Stimulated activated CD4-positive, alpha-beta T cell treated with anti-CD3 and anti-CD28 coated beads, Interleukin-1b, Interleukin-23, amount 100 ng/mL, for 1 hour (primary cell): Measurements from ENCODE around the gene TMEM184B.

ENCODE experiments used
- DNase-seq, 2 donors: peaks; one replicate each; pipeline ENCODE4 v3.0.0-alpha.2; 2020; ENCODE audit warnings: low read depth in 2 of 2

The TMEM184B gene

GRCh38 chr22:38308791-38309498 is 36.1 kb upstream of the TMEM184B start:
- no peak for DNase-seq

- no peak for DNase-seq
Measured at GRCh38 chr22:38305471-38306448, 33.0 kb upstream of the TMEM184B start.

GRCh38 chr22:38304526-38304925 is 31.7 kb upstream of the TMEM184B start:
- no peak for DNase-seq

- DNase-seq = no peak
Measured at GRCh38 chr22:38303974-38304373, 31.2 kb upstream of the TMEM184B start.

GRCh38 chr22:38302906-38303305 is 30.1 kb upstream of the TMEM184B start:
- DNase-seq = no peak

- DNase-seq = no peak
Measured at GRCh38 chr22:38300946-38301345, 28.1 kb upstream of the TMEM184B start.

GRCh38 chr22:38300197-38300945 is 27.6 kb upstream of the TMEM184B start:
- DNase-seq = no peak

GRCh38 chr22:38299770-38300102 is 26.9 kb upstream of the TMEM184B start:
- DNase-seq = no peak

GRCh38 chr22:38298312-38299005 is 25.6 kb upstream of the TMEM184B start:
- peak in 1 of 2 donors; percentile 17 for DNase-seq

- no peak for DNase-seq
Measured at GRCh38 chr22:38296372-38296771, 23.6 kb upstream of the TMEM184B start.

- no peak for DNase-seq
Measured at GRCh38 chr22:38295863-38296262, 23.1 kb upstream of the TMEM184B start.

- DNase-seq = no peak
Measured at GRCh38 chr22:38295339-38295738, 22.5 kb upstream of the TMEM184B start.

GRCh38 chr22:38294193-38294592 is 21.4 kb upstream of the TMEM184B start:
- DNase-seq = no peak

- DNase-seq = no peak
Measured at GRCh38 chr22:38292694-38293093, 19.9 kb upstream of the TMEM184B start.

- DNase-seq = no peak
Measured at GRCh38 chr22:38291201-38291777, 18.5 kb upstream of the TMEM184B start.

- no peak for DNase-seq
Measured at GRCh38 chr22:38290347-38290746, 17.5 kb upstream of the TMEM184B start.

GRCh38 chr22:38289583-38290082 is 16.8 kb upstream of the TMEM184B start:
- DNase-seq = no peak

- DNase-seq = no peak
Measured at GRCh38 chr22:38286915-38287669, 14.3 kb upstream of the TMEM184B start.

- no peak for DNase-seq
Measured at GRCh38 chr22:38285018-38285417, 12.2 kb upstream of the TMEM184B start.

GRCh38 chr22:38284042-38284402 is 11.2 kb upstream of the TMEM184B start:
- DNase-seq = no peak
